ENCODE data around the gene COPS6.
A peak's percentile ranks its signal among the peaks of the same experiment; 100 is the strongest.

Gene COPS6

DNA sequence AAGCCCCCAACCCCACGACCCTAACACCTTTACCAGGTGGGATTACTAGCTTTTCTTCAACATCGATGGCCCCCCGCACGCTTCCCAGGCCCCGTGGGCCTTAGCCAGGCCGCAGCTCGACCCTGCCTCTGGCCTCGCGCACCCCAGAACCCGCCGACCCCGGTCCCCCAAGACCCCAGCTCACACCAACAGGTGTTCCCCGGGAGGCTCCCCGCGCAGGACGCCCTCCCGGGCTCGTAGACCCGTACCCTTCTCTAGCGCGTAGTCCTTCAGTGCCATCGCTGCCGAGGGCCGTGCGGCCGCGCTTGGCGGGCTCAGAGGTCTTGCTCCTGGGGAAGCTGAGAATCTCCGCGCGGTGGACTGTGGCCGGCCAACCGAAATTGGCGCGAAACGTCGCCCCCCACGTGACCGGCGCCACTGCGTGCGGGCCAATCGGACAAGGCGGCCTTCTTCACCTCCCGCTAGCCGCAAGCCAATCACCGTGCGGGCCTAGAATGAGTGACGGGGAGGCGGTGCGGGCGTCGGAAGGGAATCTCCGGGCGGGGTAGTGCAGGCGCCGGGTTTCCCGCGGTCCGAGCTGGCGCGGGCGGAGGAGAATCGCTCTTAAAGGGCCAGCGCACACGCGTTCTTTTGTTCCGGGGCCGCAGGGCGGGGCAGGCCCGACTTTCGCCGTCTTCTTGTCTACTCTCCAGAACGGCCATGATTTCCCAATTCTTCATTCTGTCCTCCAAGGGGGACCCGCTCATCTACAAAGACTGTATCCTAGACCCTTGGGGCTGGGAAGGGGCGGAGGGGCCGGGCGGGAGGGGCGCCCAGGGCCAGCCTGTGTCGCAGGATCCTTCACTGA lies 12.5 kb downstream of the COPS6 start, which contains the start of the genes AP4M1 and MCM7:
AP4M1 (plus strand) TSS at position 628 of the 847 bp plus-strand sequence; CDS start at position 700, 72 bp downstream.
MCM7 (minus strand) TSS at position 382 of the 847 bp plus-strand sequence; CDS start at position 279, 103 bp downstream.
- DNase-seq (ENCODE audit: low read depth): peak; percentile 99
- TF ChIP-seq, protein P1, sequence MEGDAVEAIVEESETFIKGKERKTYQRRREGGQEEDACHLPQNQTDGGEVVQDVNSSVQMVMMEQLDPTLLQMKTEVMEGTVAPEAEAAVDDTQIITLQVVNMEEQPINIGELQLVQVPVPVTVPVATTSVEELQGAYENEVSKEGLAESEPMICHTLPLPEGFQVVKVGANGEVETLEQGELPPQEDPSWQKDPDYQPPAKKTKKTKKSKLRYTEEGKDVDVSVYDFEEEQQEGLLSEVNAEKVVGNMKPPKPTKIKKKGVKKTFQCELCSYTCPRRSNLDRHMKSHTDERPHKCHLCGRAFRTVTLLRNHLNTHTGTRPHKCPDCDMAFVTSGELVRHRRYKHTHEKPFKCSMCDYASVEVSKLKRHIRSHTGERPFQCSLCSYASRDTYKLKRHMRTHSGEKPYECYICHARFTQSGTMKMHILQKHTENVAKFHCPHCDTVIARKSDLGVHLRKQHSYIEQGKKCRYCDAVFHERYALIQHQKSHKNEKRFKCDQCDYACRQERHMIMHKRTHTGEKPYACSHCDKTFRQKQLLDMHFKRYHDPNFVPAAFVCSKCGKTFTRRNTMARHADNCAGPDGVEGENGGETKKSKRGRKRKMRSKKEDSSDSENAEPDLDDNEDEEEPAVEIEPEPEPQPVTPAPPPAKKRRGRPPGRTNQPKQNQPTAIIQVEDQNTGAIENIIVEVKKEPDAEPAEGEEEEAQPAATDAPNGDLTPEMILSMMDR (conservative IDR thresholded peaks at IDR 0.05; ENCODE audit: low read depth, low read length): no peak
- H3K4me3 ChIP-seq (ENCODE audit: low read depth, low read length): peak within 1 kb of the TSS; percentile 79

DNA sequence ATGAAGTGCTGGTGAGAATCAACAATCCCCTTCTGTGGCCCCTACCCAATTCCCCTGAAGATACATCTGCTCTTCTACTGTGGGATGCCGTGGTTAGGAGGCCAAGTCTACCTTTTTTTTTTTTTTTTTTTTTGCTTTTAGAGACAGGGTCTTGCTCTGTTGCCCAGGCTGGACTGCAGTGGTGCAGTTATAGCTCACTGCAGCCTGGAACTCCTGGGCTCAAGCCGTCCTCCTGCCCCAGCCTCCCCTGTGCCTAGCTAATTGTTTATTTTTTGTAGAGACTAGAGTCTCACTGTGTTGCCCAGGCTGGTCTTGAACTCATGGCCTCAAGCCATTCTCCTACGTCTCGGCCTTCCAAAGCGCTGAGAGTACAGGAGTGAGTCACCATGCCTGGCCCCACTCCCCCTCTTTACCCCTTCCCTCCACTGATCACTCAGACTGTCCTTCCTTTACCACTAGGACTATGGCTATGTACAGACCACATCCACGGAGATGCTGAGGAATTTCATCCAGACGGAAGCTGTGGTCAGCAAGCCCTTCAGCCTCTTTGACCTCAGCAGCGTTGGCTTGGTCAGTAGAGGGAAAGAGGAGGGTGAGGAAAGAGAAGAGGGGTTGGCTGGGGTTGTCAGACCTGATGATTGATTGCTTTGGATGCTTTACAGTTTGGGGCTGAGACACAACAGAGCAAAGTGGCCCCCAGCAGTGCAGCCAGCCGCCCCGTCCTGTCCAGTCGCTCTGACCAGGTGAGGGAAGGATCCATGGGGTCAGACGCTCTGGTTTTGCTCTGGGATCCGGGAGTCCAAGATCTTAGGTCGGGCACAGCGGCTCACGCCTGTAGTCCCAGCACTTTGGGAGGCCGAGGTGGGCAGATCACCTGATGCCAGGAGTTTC lies 14.4 kb downstream of the COPS6 start:
- peak; percentile 95 for DNase-seq (ENCODE audit: low read depth)
- TF ChIP-seq, protein P1 (conservative IDR thresholded peaks at IDR 0.05; ENCODE audit: low read depth, low read length): no peak
- H3K4me3 ChIP-seq (ENCODE audit: low read depth, low read length): no peak overlapping the region

DNA sequence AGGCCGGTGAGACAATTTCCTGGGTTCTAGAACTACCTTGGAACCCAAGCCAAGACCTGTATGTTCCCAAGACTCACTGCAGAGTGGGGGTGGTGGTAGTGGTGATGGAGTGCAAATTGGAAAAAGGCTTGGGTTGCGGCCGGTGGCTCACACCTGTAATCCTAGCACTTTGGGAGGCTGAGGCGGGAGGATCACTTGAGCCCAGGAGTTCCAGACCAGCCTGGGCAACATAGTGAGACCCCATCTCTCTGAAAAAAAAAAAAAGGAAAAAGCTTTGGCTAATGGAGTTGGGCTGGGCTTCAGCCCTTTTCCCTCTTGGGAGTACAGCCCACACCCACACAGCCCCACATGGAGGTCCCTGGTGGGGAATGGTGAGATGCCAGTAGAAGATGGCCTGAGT lies 16.8 kb downstream of the COPS6 start:
- no peak for DNase-seq (ENCODE audit: low read depth)
- H3K4me3 ChIP-seq (ENCODE audit: low read depth, low read length): no peak overlapping the region
- TF ChIP-seq, protein P1 (conservative IDR thresholded peaks at IDR 0.05; ENCODE audit: low read depth, low read length): no peak

DNA sequence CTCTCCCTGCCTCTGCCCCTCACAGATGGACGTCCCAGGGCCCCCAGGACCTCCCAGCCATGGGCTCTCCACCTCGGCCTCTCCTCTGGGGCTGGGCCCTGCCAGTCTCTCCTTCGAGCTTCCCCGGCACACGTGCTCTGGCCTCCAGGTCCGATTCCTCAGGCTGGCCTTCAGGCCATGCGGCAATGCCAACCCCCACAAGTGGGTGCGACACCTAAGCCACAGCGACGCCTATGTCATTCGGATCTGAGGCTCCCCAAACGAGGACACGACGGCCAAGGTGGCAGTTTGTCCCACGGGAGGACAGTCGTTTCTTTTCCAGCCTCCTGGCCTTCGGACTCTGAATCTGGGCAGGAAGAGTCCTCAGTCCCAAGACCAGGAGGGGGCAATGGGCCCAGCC lies 17.9 kb downstream of the COPS6 start:
- no peak overlapping the region for H3K4me3 ChIP-seq (ENCODE audit: low read depth, low read length)
- TF ChIP-seq, protein P1 (conservative IDR thresholded peaks at IDR 0.05; ENCODE audit: low read depth, low read length): no peak
- no peak for DNase-seq (ENCODE audit: low read depth)

DNA sequence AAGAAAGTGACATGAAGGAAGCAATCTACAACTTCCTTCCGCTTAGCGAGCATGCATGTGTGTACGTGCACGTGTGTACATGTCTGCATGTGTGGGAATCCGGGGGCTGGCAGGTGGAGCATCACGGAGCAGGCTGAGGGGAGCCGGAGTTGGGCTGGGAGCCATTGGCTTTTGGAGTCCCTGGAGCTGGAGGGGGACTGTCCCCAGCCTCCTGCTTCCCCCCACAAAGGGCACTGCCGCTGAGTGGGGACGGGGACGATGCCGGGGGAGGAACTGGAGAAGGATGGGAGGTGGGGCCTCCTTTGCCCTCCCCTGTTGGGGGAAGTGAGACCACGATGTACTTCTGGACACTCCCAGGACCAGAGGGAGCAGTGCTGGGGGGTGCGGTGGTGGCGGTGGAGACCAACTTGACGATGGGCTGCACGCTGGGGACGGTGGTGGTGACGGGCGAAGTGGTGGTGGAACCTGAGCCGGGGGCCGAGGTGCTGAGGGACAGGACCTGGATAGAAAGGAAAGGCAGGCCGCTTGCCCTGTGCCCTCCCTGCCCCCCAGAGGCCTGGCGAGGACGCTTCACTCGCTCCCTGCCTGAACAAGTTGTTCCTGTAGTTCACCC lies 18.5 kb downstream of the COPS6 start:
- DNase-seq (ENCODE audit: low read depth): no peak
- H3K4me3 ChIP-seq (ENCODE audit: low read depth, low read length): no peak overlapping the region
- TF ChIP-seq, protein P1 (conservative IDR thresholded peaks at IDR 0.05; ENCODE audit: low read depth, low read length): no peak

DNA sequence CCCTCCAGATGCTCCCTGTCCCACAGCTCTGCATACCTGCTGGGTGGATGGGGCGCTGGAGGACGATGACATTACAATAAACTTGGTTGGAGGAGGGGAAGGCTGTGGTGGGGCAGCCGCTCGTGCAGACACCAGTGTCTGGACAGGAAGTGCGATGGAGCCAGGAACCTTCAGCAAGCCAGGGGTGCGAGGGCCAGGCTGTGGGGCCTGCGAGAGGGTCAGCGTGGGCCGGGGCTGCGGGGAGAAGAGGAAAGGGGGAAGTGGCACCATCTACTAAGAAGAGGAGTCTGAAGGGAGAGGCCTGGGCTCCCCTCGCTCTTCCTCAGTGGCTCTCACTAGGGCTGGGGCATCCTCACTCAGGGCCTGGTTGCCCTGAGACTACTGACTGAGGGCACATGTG lies 19.1 kb downstream of the COPS6 start:
- no peak for DNase-seq (ENCODE audit: low read depth)
- TF ChIP-seq, protein P1 (conservative IDR thresholded peaks at IDR 0.05; ENCODE audit: low read depth, low read length): no peak
- H3K4me3 ChIP-seq (ENCODE audit: low read depth, low read length): no peak overlapping the region
